ENCODE data around the gene ST8SIA1.

The ST8SIA1 gene

DNA sequence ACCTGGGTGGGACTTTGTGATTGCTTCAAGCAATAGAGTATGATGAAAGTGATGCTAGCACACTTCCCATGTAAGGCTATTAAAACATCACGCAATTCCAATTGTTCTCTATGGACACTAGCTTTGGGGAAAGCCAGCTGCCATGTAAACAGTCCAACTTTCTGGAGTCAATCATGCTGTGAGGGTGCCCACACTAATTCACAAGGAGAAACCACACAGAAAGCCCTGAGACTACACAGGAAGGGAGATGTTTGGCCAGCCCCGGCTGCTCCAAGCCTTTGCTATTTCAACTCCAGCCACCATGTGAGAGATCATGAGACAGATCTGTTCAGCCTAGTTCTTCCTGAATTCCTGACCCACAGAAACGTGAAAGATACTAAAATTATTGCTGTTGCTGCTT is 96.3 kb downstream of the ST8SIA1 start:
- no peaks in the 10 kb centered on the region for H3K9me3 ChIP-seq
- no peaks in the 10 kb centered on the region for H3K4me1 ChIP-seq
- no peaks in the 10 kb centered on the region for H3K36me3 ChIP-seq
- DNase-seq, result no peak
- H3K4me3 ChIP-seq (ENCODE audit: low read depth, low read length), result no peak overlapping the region
- no peak for TF ChIP-seq CTCF (IDR thresholded peaks at IDR 0.05; ENCODE audit: low read depth, low read length)
- H3K27me3 ChIP-seq, result no peaks in the 10 kb centered on the region; the same call in 1 of the 2 replicates

- H3K27me3 ChIP-seq, result no peaks in the 10 kb centered on the region; the same call in 1 of the 2 replicates
- DNase-seq, result no peak
- no peaks in the 10 kb centered on the region for H3K9me3 ChIP-seq
- H3K4me3 ChIP-seq (ENCODE audit: low read depth, low read length), result no peak overlapping the region
- no peaks in the 10 kb centered on the region for H3K4me1 ChIP-seq
- no peaks in the 10 kb centered on the region for H3K36me3 ChIP-seq
- no peak for TF ChIP-seq CTCF (IDR thresholded peaks at IDR 0.05; ENCODE audit: low read depth, low read length)
These were observed 99.9 kb downstream of the ST8SIA1 start for GRCh38 chr12:22234561-22234960.

DNA sequence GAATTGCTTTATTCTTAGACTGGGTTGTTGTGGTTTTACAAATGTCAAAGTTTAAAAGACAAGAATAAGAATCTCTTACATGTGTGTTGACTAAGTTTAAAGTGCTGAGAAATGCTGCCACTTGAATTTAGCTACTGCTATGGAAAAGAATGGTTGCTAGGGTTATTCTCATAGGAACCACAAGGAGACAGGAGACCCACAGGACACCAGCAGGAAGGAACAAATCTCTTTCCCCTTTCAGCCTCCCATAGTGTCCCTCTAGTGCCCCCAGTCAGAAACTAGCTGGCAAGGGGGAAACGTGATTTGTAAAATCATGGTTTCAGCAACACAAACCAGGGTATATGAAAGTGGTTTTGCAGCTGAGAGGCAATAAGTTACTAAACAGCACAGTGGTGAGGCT is 102.7 kb downstream of the ST8SIA1 start:
- Histone ChIP-seq H3K9me3 (no peaks in the 10 kb centered on the region), H3K4me1 (no peaks in the 10 kb centered on the region), H3K4me3 (ENCODE audit: low read depth, low read length) (no peak overlapping the region), H3K27me3 (no peaks in the 10 kb centered on the region; the same call in 1 of the 2 replicates), H3K36me3 (no peaks in the 10 kb centered on the region)
- no peak for DNase-seq
- no peak for TF ChIP-seq CTCF (IDR thresholded peaks at IDR 0.05; ENCODE audit: low read depth, low read length)

DNA sequence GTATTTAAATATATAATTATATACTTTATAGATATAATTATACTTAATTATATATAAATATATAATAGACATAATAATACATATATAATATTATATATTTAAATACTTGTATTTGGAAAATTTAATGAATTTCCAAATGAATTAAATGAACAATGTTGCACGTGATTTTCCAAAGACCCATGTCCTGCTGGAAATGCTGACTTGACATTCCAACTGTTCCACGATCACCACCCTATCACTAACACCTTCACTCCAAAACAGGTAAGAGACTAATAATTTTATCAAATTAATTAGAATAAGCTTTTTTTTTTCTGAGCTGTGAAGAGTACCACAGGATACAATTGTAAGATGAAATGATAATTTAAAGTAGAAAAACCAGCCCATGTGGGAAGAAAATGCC is 103.4 kb downstream of the ST8SIA1 start:
- Histone ChIP-seq H3K27me3 (no peaks in the 10 kb centered on the region; the same call in 1 of the 2 replicates), H3K4me1 (no peaks in the 10 kb centered on the region), H3K4me3 (ENCODE audit: low read depth, low read length) (no peak overlapping the region), H3K9me3 (no peaks in the 10 kb centered on the region), H3K36me3 (no peaks in the 10 kb centered on the region)
- no peak for DNase-seq
- no peak for TF ChIP-seq CTCF (IDR thresholded peaks at IDR 0.05; ENCODE audit: low read depth, low read length)

GRCh38 chr12:22230280-22230794 is 104.2 kb downstream of the ST8SIA1 start:
- DNase-seq, result no peak
- no peaks in the 10 kb centered on the region for H3K27me3 ChIP-seq
- no peak for TF ChIP-seq CTCF (IDR thresholded peaks at IDR 0.05; ENCODE audit: low read depth, low read length)
- no peak overlapping the region for H3K4me3 ChIP-seq (ENCODE audit: low read depth, low read length)
- no peaks in the 10 kb centered on the region for H3K9me3 ChIP-seq
- H3K4me1 ChIP-seq, result no peaks in the 10 kb centered on the region
- H3K36me3 ChIP-seq, result no peaks in the 10 kb centered on the region

- no peak for DNase-seq
These were observed 104.7 kb downstream of the ST8SIA1 start for GRCh38 chr12:22229652-22230279.

More at GRCh38 chr12:22229652-22230279, 104.7 kb downstream of the ST8SIA1 start:
- Histone ChIP-seq H3K27me3 (no peaks in the 10 kb centered on the region), H3K36me3 (no peaks in the 10 kb centered on the region), H3K4me3 (ENCODE audit: low read depth, low read length) (no peak overlapping the region), H3K4me1 (no peaks in the 10 kb centered on the region), H3K9me3 (no peaks in the 10 kb centered on the region)
- no peak for TF ChIP-seq CTCF (IDR thresholded peaks at IDR 0.05; ENCODE audit: low read depth, low read length)

Data from BE2C (cell line).